HG03066 (cell line): ENCODE results near the gene EML2.
"Not testable (repeated sequence)": the region's sequence is repeated elsewhere in the genome, so short reads cannot be mapped to it uniquely, and the experiment has no call there.

ENCODE experiments used
- ATAC-seq: cut with Tn5 transposase; IDR thresholded peaks from one replicate; pipeline ENCODE4 v1.9.1; 2021; ENCODE audit warnings: low read depth; ENCODE audit not compliant: unreplicated experiment

Gene EML2

DNA sequence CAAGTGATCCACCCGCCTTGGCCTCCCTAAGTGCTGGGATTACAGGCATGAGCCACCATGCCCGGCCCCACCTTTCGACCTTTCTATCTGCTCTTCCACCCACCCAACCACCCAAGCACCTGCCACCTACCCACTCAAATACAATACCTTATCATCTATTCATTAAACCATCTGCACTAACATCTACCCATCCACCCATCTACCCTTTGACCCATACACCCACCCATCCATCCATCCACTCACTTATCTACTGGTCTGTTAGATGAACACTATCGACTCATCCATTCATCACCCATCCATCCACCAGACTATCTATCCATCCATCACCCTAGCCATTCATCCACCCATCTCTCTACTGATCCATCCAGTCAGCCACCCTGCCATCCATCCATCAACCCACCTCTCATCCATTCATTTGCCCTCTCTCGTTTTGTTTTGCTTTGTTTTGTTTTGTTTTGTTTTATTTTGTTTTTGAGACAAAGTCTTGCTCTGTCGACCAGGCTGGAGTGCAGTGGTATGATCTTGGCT is 17.2 kb downstream of the EML2 start:
- ATAC-seq: no peak

- ATAC-seq: no peak
Measured at GRCh38 chr19:45621389-45621788, 17.8 kb downstream of the EML2 start.

DNA sequence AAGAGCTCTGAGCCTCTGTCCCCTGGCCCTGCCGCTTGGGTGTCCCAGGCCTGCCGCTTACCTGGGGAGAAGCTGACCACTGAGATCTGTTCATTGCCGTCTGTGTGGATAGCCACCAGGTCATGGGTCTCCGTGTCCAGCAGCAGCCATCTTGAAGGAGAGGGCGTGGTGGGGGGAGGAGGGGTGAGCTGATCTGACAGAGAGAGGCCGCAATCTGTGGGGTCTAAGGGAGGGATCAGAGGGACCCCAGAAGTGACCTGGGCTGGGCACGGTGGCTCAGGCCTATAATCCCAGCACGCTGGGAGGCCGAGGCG is 22.5 kb downstream of the EML2 start:
- no peak for ATAC-seq

GRCh38 chr19:45615795-45616703 is 23.1 kb downstream of the EML2 start:
- no peak for ATAC-seq

DNA sequence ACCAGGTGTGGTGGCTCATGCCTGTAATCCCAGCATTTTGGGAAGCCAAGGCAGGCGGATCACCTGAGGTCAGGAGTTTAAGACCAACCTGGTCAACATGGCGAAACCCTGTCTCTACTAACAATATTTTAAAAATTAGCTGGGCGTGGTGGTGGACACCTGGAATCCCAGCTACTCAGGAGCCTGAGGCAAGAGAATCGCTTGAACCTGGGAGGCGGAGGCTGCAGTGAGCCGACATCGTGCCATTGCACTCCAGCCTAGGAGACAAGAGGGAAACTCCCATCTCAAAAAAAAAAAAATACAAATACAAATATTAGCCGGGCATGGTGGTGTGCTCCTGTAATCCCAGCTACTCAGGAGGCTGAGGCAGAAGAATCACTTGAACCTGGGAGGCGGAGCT is 24.1 kb downstream of the EML2 start:
- not testable (repeated sequence) for ATAC-seq

- no peak for ATAC-seq
Measured at GRCh38 chr19:45613926-45614725, 25.1 kb downstream of the EML2 start.

- no peak for ATAC-seq
Measured at GRCh38 chr19:45608948-45609347, 30.2 kb downstream of the EML2 start.

- ATAC-seq: no peak
Measured at GRCh38 chr19:45607071-45608029, 31.8 kb downstream of the EML2 start.

- no peak for ATAC-seq
Measured at GRCh38 chr19:45601524-45602374, 37.4 kb downstream of the EML2 start, which contains the start of gene GPR4. Gene GPR4 (minus strand): TSS chr19:45602212. CDS start chr19:45591866, 10,346 bp downstream.

GRCh38 chr19:45601115-45601514 is 38.1 kb downstream of the EML2 start:
- no peak for ATAC-seq

DNA sequence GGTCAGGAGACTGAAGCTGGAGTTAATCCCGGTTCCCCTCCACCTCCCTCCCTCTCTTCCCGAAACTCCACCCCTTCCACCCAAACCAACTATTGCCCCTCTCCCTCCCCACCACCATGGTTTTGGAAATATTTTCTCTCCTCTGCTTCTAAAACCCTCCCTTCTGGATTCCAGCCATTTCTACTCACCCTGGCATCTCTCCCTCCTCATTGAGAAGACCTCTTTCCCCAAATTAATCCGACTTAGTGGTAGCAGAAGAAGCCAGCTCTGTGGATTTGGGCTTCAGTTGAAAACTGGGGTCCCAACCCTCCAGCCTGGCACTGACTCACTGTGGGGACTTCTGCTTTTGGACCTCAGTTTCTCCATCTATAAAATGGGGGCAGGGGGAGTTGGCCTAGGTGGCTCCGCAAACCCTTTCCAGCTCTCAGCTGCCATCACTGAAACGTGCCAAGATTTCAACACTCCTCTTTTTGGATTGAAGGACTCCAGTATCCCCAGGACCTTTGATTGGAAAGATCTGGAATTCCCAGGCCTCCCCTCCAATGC is 38.8 kb downstream of the EML2 start:
- no peak for ATAC-seq

- ATAC-seq: no peak
Measured at GRCh38 chr19:45599286-45599685, 39.9 kb downstream of the EML2 start.

DNA sequence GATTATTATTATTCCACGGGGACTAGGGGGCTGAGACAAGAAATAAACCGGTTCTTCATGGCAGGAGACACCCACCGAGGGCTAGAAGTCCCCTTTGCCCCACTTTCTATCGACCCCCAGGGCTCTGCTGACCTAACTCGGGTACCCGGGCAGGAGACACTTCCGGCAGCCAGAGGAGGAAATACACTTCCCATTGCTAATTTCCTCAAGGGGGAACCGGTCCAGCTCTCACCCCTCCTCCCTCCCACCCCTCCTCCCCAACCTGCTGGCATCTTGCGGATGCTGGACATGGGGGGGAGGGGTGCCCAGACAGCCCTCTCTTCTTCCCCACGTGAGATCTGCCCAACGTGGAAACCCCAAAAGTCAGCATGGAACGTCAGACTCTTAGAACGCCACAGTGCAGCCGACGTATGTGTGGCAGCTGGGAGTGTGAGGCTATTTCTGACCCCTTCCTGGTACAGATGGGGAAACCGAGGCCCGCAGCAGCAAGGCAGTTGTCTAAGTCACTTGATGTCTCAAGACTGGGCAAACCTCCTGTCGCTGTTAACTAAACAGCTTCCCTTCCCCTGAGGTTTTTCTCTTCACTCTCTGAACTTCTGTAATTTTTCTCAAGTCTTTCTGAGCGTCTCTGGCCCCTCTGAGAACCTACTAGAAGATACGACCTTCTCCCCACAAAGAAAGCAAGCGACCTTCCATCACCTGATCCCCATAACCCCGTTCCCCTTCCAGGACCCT is 40.8 kb downstream of the EML2 start:
- no peak for ATAC-seq

GRCh38 chr19:45597425-45598111 is 41.6 kb downstream of the EML2 start:
- ATAC-seq: no peak

- no peak for ATAC-seq
Measured at GRCh38 chr19:45595814-45596213, 43.4 kb downstream of the EML2 start.

GRCh38 chr19:45593520-45593919 is 45.7 kb downstream of the EML2 start:
- ATAC-seq: no peak

- ATAC-seq: no peak
Measured at GRCh38 chr19:45592366-45592765, 46.8 kb downstream of the EML2 start.

GRCh38 chr19:45591638-45592005 is 47.6 kb downstream of the EML2 start:
- no peak for ATAC-seq
